ENCODE results near the gene PANX1. TPM values are rescaled to one million over a fixed set of nuclear protein-coding genes. Genes with fewer than 3 reads are reported as not detected.

Gene PANX1
- polyA plus RNA-seq, 1 donor (not counting 4 experiments of a cell fraction or from before 2014, with no cell fraction given), result 58.5 TPM

DNA sequence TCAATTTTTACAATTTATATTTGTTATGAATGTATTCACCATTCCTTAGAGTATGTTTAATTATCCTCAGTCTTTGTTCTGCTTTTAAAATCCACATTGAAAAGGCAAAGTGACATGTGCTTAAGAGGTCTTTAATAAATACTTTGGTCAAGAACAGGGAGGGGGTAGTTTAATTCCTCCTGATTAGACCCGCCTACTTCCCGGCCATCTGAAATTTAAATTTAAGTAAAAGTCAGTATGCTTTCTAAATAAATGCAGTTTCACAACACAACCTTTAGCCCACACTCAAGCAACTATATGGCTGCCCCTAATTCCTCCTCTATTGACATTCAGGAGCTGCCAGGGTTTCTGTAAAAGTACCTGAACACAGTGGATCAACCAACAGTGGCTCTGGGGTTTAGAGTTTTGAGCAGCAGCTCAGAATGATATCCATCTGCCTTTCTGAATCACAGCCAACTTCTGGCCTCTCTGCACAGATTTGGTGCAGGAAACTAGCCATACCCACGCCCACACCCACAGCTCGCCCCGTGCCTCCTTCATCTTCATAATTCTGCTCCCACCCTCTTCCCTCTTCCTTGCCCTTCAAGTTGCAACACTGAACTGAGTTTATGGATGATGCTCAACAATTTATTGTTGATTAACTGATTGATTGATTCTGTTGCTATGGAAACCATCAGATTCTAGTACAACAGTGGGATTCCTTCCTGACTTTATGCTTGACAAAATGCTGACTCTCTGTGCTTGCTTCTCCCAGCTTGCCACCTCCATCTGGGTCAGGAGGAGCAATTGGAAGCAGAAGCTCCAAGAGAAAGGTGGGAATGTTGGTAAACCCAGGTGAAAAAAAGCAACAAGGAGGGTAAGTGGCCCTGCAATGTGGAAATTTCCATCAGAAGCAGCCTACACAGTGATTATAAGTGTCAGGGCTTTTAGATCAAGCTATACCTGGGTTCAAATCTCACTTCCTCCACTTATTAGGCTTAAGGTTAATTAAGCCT, 70.8 kb downstream of the PANX1 start:
- no peak overlapping the region for H3K27ac ChIP-seq (ENCODE audit: control insufficient read depth, insufficient read depth, low read length)
- no peak overlapping the region for H3K4me2 ChIP-seq (ENCODE audit: control insufficient read depth, extremely low read depth, insufficient read depth, low read depth, low read length)
- no peaks in the 10 kb centered on the region for H3K9me3 ChIP-seq (ENCODE audit: control insufficient read depth, low read depth, low read length)
- no peak for TF ChIP-seq EZH2 (IDR thresholded peaks at IDR 0.05; ENCODE audit: low read length)
- no peaks in the 10 kb centered on the region for H3K27me3 ChIP-seq (ENCODE audit: control insufficient read depth, extremely low read depth, insufficient read depth, low read length)
- FAIRE-seq (no peak), DNase-seq (ENCODE audit: low read depth, low spot score) (no peak)
- no peaks in the 10 kb centered on the region for H3K36me3 ChIP-seq (ENCODE audit: control insufficient read depth in 2 of 2, extremely low read depth in 1 of 2, insufficient read depth in 2 of 2, low read length in 2 of 2)
- H4K20me1 ChIP-seq (ENCODE audit: control insufficient read depth, extremely low read depth, insufficient read depth, low read length), result no peaks in the 10 kb centered on the region
- dilution Hi-C loops (cut with MboI; ENCODE audit: extremely low pct_ligation_motif_present, low sequenced_read_pairs), result no loop called here
- no peak overlapping the region for H3K4me3 ChIP-seq (ENCODE audit: control insufficient read depth in 2 of 3, extremely low read depth in 1 of 3, insufficient read depth in 2 of 3, low read depth in 1 of 3, low read length in 3 of 3)
- no peak overlapping the region for H2AFZ ChIP-seq (ENCODE audit: control insufficient read depth, low read length)
- no peak overlapping the region for H3K9ac ChIP-seq (ENCODE audit: control insufficient read depth, extremely low read depth, insufficient read depth, low read length)
- no peaks in the 10 kb centered on the region for H3K79me2 ChIP-seq (ENCODE audit: control insufficient read depth, insufficient read depth, low read length)
- H3K9me1 ChIP-seq (ENCODE audit: control insufficient read depth, extremely low read depth, insufficient read depth, low read length), result no peaks in the 10 kb centered on the region
- no peaks in the 10 kb centered on the region for H3K4me1 ChIP-seq (ENCODE audit: control insufficient read depth, extremely low read depth, insufficient read depth, low read length)

DNA sequence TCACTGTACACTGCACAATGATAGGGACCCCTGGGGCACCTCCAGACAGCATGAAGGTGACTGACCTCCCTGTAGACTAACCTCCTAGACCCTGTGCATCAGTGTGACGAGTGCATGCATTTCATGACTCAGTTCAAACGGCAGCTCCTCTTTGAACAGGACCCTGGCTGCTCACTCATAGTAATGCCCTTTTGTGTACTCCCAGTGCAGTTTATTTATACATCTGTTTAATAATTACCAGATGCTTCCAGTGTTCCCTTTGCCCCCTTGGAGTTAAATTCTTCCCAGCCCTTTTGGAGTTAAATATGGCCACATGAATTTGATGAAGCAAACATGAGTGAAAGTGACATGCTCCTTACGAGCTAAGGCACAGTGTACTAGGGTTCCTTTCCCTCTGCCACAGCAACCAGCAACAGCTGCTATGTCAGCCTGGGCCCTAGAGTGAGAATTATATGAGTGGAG, 72.4 kb downstream of the PANX1 start:
- no peak overlapping the region for H2AFZ ChIP-seq (ENCODE audit: control insufficient read depth, low read length)
- FAIRE-seq (no peak), DNase-seq (ENCODE audit: low read depth, low spot score) (no peak)
- no peaks in the 10 kb centered on the region for H3K27me3 ChIP-seq (ENCODE audit: control insufficient read depth, extremely low read depth, insufficient read depth, low read length)
- H4K20me1 ChIP-seq (ENCODE audit: control insufficient read depth, extremely low read depth, insufficient read depth, low read length), result no peaks in the 10 kb centered on the region
- no peak overlapping the region for H3K4me3 ChIP-seq (ENCODE audit: control insufficient read depth in 2 of 3, extremely low read depth in 1 of 3, insufficient read depth in 2 of 3, low read depth in 1 of 3, low read length in 3 of 3)
- H3K9me1 ChIP-seq (ENCODE audit: control insufficient read depth, extremely low read depth, insufficient read depth, low read length), result no peaks in the 10 kb centered on the region
- no peaks in the 10 kb centered on the region for H3K36me3 ChIP-seq (ENCODE audit: control insufficient read depth in 2 of 2, extremely low read depth in 1 of 2, insufficient read depth in 2 of 2, low read length in 2 of 2)
- dilution Hi-C loops (cut with MboI; ENCODE audit: extremely low pct_ligation_motif_present, low sequenced_read_pairs), result no loop called here
- H3K9me3 ChIP-seq (ENCODE audit: control insufficient read depth, low read depth, low read length), result no peaks in the 10 kb centered on the region
- H3K4me2 ChIP-seq (ENCODE audit: control insufficient read depth, extremely low read depth, insufficient read depth, low read depth, low read length), result no peak overlapping the region
- no peak overlapping the region for H3K27ac ChIP-seq (ENCODE audit: control insufficient read depth, insufficient read depth, low read length)
- no peak overlapping the region for H3K9ac ChIP-seq (ENCODE audit: control insufficient read depth, extremely low read depth, insufficient read depth, low read length)
- no peaks in the 10 kb centered on the region for H3K4me1 ChIP-seq (ENCODE audit: control insufficient read depth, extremely low read depth, insufficient read depth, low read length)
- TF ChIP-seq, protein P1, sequence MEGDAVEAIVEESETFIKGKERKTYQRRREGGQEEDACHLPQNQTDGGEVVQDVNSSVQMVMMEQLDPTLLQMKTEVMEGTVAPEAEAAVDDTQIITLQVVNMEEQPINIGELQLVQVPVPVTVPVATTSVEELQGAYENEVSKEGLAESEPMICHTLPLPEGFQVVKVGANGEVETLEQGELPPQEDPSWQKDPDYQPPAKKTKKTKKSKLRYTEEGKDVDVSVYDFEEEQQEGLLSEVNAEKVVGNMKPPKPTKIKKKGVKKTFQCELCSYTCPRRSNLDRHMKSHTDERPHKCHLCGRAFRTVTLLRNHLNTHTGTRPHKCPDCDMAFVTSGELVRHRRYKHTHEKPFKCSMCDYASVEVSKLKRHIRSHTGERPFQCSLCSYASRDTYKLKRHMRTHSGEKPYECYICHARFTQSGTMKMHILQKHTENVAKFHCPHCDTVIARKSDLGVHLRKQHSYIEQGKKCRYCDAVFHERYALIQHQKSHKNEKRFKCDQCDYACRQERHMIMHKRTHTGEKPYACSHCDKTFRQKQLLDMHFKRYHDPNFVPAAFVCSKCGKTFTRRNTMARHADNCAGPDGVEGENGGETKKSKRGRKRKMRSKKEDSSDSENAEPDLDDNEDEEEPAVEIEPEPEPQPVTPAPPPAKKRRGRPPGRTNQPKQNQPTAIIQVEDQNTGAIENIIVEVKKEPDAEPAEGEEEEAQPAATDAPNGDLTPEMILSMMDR (optimal IDR thresholded peaks at IDR 0.05 in 1 of 3, IDR thresholded peaks at IDR 0.05 in 1 of 3, conservative IDR thresholded peaks at IDR 0.05 in 1 of 3; ENCODE audit: extremely low read depth in 1 of 3, insufficient read depth in 2 of 3, low read length in 3 of 3), result no peak
- TF ChIP-seq EZH2 (IDR thresholded peaks at IDR 0.05; ENCODE audit: low read length), result no peak
- H3K79me2 ChIP-seq (ENCODE audit: control insufficient read depth, insufficient read depth, low read length), result no peaks in the 10 kb centered on the region

Measured in keratinocyte (primary cell).